GM12878 (cell line): Measurements from ENCODE around the gene SRSF1.

ENCODE experiments used
- RB1 ChIP-seq: fragments of 450-650 bp; formaldehyde crosslinking; IDR thresholded peaks from 2 replicates; pipeline ENCODE4 v1.6.1; 2017; ENCODE audit warnings: mild to moderate bottlenecking, borderline replicate concordance
- TF ChIP-seq, protein P1 (sequence below), 3 experiments: IDR thresholded peaks in 2 of 3; conservative IDR thresholded peaks in 1 of 3; 2 replicates each; pipeline ENCODE4 v1.5.1; 2011; ENCODE audit warnings: low read depth in 3 of 3, low read length in 3 of 3, mild to moderate bottlenecking in 3 of 3, control low read depth in 2 of 3, moderate library complexity in 2 of 3, inconsistent platforms in 1 of 3, mixed read lengths in 1 of 3; ENCODE audit not compliant: control insufficient read depth in 2 of 3, insufficient read depth in 1 of 3; ENCODE audit errors: extremely low read depth in 1 of 3

DNA sequence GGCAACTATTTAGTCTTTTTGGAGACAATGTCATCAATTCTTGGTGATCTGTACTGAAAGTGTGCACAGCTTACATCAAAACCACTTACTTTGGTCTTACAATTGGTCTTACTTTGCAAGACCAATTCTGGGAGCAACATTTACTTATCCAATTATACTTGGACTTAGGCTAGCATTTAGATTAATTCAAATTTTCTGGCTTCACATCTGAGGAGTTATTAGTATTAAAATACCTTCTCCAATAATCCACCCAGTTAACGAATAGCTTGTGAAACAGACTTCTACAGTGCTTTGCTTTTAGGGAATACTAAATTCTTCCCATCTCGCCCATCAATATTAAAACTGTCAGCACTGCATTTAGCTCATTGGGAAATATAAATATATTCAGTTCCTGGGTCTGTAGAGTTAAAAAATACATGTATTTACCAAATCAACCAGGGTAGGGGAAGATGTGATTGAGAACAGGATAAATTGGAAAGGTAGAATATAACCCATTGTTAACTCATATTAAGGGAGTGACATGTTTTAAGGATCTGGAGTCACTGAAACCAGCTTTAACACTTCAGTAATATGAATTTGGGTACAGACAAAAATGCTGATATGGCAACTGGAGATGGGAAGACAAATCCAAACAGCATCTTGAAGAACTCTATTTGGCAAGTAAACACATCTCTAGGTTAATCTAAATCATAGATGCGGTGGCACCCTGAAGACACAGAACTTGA, 9.8 kb downstream of the SRSF1 start:
- TF ChIP-seq RB1, result no peak
- TF ChIP-seq, protein P1, sequence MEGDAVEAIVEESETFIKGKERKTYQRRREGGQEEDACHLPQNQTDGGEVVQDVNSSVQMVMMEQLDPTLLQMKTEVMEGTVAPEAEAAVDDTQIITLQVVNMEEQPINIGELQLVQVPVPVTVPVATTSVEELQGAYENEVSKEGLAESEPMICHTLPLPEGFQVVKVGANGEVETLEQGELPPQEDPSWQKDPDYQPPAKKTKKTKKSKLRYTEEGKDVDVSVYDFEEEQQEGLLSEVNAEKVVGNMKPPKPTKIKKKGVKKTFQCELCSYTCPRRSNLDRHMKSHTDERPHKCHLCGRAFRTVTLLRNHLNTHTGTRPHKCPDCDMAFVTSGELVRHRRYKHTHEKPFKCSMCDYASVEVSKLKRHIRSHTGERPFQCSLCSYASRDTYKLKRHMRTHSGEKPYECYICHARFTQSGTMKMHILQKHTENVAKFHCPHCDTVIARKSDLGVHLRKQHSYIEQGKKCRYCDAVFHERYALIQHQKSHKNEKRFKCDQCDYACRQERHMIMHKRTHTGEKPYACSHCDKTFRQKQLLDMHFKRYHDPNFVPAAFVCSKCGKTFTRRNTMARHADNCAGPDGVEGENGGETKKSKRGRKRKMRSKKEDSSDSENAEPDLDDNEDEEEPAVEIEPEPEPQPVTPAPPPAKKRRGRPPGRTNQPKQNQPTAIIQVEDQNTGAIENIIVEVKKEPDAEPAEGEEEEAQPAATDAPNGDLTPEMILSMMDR (IDR thresholded peaks at IDR 0.05 in 2 of 3, conservative IDR thresholded peaks at IDR 0.05 in 1 of 3; ENCODE audit: control insufficient read depth in 2 of 3, extremely low read depth in 1 of 3, insufficient read depth in 1 of 3, low read depth in 3 of 3, low read length in 3 of 3), result no peak
